CD14-positive monocyte (primary cell): ENCODE measurements around the gene NFATC2. TPM values are rescaled to one million over a fixed set of nuclear protein-coding genes. Genes with fewer than 3 reads are reported as not detected.

Experiments
- DNase-seq, 3 donors: peaks; one replicate each; pipeline ENCODE4 v3.0.0-alpha.2; 2011 to 2022
- H2AFZ ChIP-seq: 2 replicates; pipeline ENCODE4 v1.6.0; 2012; ENCODE audit warnings: mild to moderate bottlenecking, low read depth, low read length, inconsistent platforms; ENCODE audit not compliant: insufficient read depth, poor library complexity, severe bottlenecking
- H3K27ac ChIP-seq, 2 donors: 1 replicate in 1 of 2; 2 replicates in 1 of 2; pipeline ENCODE4 v1.5.1; 2012 to 2013; ENCODE audit warnings: low read length in 2 of 2, control low read depth in 1 of 2, inconsistent platforms in 1 of 2, low read depth in 1 of 2, mild to moderate bottlenecking in 1 of 2
- H3K27me3 ChIP-seq, 2 donors: one replicate each; pipeline versions ENCODE4 v1.6.0 to v1.6.1; 2011 to 2013; ENCODE audit warnings: low read length in 2 of 2; ENCODE audit not compliant: control insufficient read depth in 2 of 2, insufficient read depth in 2 of 2
- H3K36me3 ChIP-seq, 2 donors: replicated peaks in 1 of 2; 1 replicate in 1 of 2; 2 replicates in 1 of 2; pipeline versions ENCODE4 v1.5.1 to v1.6.1; 2012 to 2013; ENCODE audit warnings: low read length in 2 of 2, control low read depth in 1 of 2, inconsistent platforms in 1 of 2, mild to moderate bottlenecking in 1 of 2; ENCODE audit not compliant: insufficient read depth in 2 of 2, control insufficient read depth in 1 of 2
- H3K4me1 ChIP-seq, 2 donors: 1 replicate in 1 of 2; 2 replicates in 1 of 2; pipeline versions ENCODE4 v1.5.1 to v1.6.1; 2012 to 2013; ENCODE audit warnings: low read length in 2 of 2, control low read depth in 1 of 2, inconsistent platforms in 1 of 2, mild to moderate bottlenecking in 1 of 2, moderate library complexity in 1 of 2; ENCODE audit not compliant: insufficient read depth in 2 of 2, control insufficient read depth in 1 of 2
- H3K4me2 ChIP-seq: replicated peaks from 2 replicates; pipeline ENCODE3; 2012; ENCODE audit warnings: low read length, moderate library complexity, mild to moderate bottlenecking; ENCODE audit not compliant: poor library complexity, severe bottlenecking; ENCODE audit errors: extremely low read depth
- H3K4me3 ChIP-seq, 3 experiments: fragments of 200-600 bp in 1 of 3; sonication (generic) in 1 of 3; replicated peaks in 1 of 3; 1 replicate in 2 of 3; 2 replicates in 1 of 3; pipeline ENCODE4 v1.5.1; 2011 to 2013; ENCODE audit warnings: low read length in 3 of 3, mild to moderate bottlenecking in 3 of 3, control low read depth in 2 of 3, low read depth in 2 of 3, inconsistent platforms in 1 of 3, moderate library complexity in 1 of 3
- H3K79me2 ChIP-seq: 2 replicates; pipeline ENCODE4 v1.6.0; 2012; ENCODE audit warnings: mild to moderate bottlenecking, control low read depth, inconsistent platforms, low read length, moderate library complexity; ENCODE audit not compliant: insufficient read depth
- H3K9ac ChIP-seq: 2 replicates; pipeline ENCODE4 v1.6.0; 2017; ENCODE audit warnings: low read length, mild to moderate bottlenecking; ENCODE audit not compliant: insufficient read depth, poor library complexity, severe bottlenecking
- H3K9me3 ChIP-seq, 2 donors: replicated peaks in 1 of 2; 1 replicate in 1 of 2; 2 replicates in 1 of 2; pipeline versions ENCODE4 v1.5.1 to v1.6.1; 2012 to 2013; ENCODE audit warnings: low read length in 2 of 2, control low read depth in 1 of 2; ENCODE audit not compliant: control insufficient read depth in 1 of 2, insufficient read depth in 1 of 2
- H4K20me1 ChIP-seq: 2 replicates; pipeline ENCODE4 v1.6.0; 2012; ENCODE audit warnings: mild to moderate bottlenecking, low read length, control low read depth, moderate library complexity; ENCODE audit not compliant: insufficient read depth
- H3K27ac Mint-ChIP-seq, 7 donors: one replicate each; pipeline ENCODE4 v1.8.0; 2020; ENCODE audit warnings: mild to moderate bottlenecking in 7 of 7, mixed read lengths in 7 of 7, moderate library complexity in 6 of 7, inconsistent platforms in 2 of 7
- H3K27me3 Mint-ChIP-seq, 3 donors: one replicate each; pipeline ENCODE4 v1.8.0; 2021 to 2022; ENCODE audit warnings: low read depth in 3 of 3, mild to moderate bottlenecking in 3 of 3, mixed read lengths in 3 of 3, moderate library complexity in 3 of 3, inconsistent platforms in 1 of 3
- H3K36me3 Mint-ChIP-seq, 2 donors: one replicate each; pipeline ENCODE4 v1.8.0; 2020; ENCODE audit warnings: mixed read lengths in 2 of 2, inconsistent platforms in 1 of 2, mild to moderate bottlenecking in 1 of 2
- H3K4me1 Mint-ChIP-seq: one replicate; pipeline ENCODE4 v1.8.0; 2020; ENCODE audit warnings: mild to moderate bottlenecking, mixed read lengths
- H3K4me3 Mint-ChIP-seq, 2 donors: one replicate each; pipeline ENCODE4 v1.8.0; 2020; ENCODE audit warnings: mild to moderate bottlenecking in 2 of 2, mixed read lengths in 2 of 2, moderate library complexity in 1 of 2
- H3K9me3 Mint-ChIP-seq, 7 donors: one replicate each; pipeline ENCODE4 v1.8.0; 2020 to 2022; ENCODE audit warnings: mixed read lengths in 7 of 7, mild to moderate bottlenecking in 6 of 7, moderate library complexity in 6 of 7, inconsistent platforms in 2 of 7
- CTCF ChIP-seq: fragments of 200-600 bp; IDR thresholded peaks from one replicate; pipeline ENCODE4 v1.8.0; 2022; ENCODE audit warnings: antibody characterized with exemption, mild to moderate bottlenecking
- WGBS: methylation state at CpG from one replicate; pipeline ENCODE4 v1.1.5; 2013; ENCODE audit warnings: missing lambda C conversion rate; ENCODE audit not compliant: insufficient coverage; 5-methylcytosine and 5-hydroxymethylcytosine counted together
- intact Hi-C, 2 donors: fragments of 100-400 bp; cut with micrococcal nuclease; formaldehyde crosslinking; loops; one replicate each; pipeline versions ENCODE4 v1.15.0 to v1.15.1; 2023
- polyA plus RNA-seq, 3 donors: library from polyadenylated mRNA; depleted of rRNA in 1 of 3; unstranded in 2 of 3; stranded (reverse) in 1 of 3; fragments of 300-500 nt in 2 of 3; fragments of >200 nt in 1 of 3; fragmentation: Illumina TruSeq in 2 of 3; gene quantifications; 1 replicate in 2 of 3; 2 replicates in 1 of 3; pipeline ENCODE4 v1.2.3, GENCODE V29; 2012 to 2021

The NFATC2 gene
- polyA plus RNA-seq, 3 donors: 0.03 to 0.18 (median 0.11) TPM

- no peak overlapping the region for H3K4me2 ChIP-seq
- H2AFZ ChIP-seq: no peak overlapping the region
- 88% methylated on average over 2 of the region's 5 CpGs for WGBS
- Mint-ChIP-seq H3K9me3 (peaks cover 2 to 10% (median 3%) of the 10 kb centered on the region in 7 donors), H3K4me1 (peaks cover 6% of the 10 kb centered on the region), H3K36me3 (no peaks in the 10 kb centered on the region), H3K27ac (no peak overlapping the region), H3K4me3 (no peak overlapping the region), H3K27me3 (peaks cover 29 to 34% (median 34%) of the 10 kb centered on the region in 3 donors)
- no peak overlapping the region for H3K9ac ChIP-seq
- no peak for DNase-seq
- peaks cover 12 to 33% of the 10 kb centered on the region in 2 donors for H3K27me3 ChIP-seq
- TF ChIP-seq CTCF: no peak
- no peaks in the 10 kb centered on the region for H3K79me2 ChIP-seq
- H3K4me3 ChIP-seq: no peak overlapping the region
- H3K27ac ChIP-seq: no peak overlapping the region
- H3K36me3 ChIP-seq: no peaks in the 10 kb centered on the region
- peaks cover 0 to 4% of the 10 kb centered on the region in 2 donors for H3K4me1 ChIP-seq
- intact Hi-C loops: no loop called here
- H4K20me1 ChIP-seq: no peaks in the 10 kb centered on the region
- H3K9me3 ChIP-seq: no peaks in the 10 kb centered on the region
Measured at GRCh38 chr20:51567622-51568021, 25.1 kb upstream of the NFATC2 start.

GRCh38 chr20:51566594-51566993 lies 24.1 kb upstream of the NFATC2 start:
- intact Hi-C loops: no loop called here
- no peaks in the 10 kb centered on the region for H3K79me2 ChIP-seq
- H2AFZ ChIP-seq: no peak overlapping the region
- H3K9ac ChIP-seq: no peak overlapping the region
- H3K4me1 ChIP-seq: peaks cover 4% of the 10 kb centered on the region in 2 donors
- Mint-ChIP-seq H3K27ac (no peak overlapping the region), H3K4me3 (no peak overlapping the region), H3K36me3 (no peaks in the 10 kb centered on the region), H3K27me3 (peaks cover 39 to 43% (median 42%) of the 10 kb centered on the region in 3 donors), H3K4me1 (peaks cover 8% of the 10 kb centered on the region), H3K9me3 (peaks cover 0 to 8% (median 2%) of the 10 kb centered on the region in 7 donors)
- TF ChIP-seq CTCF: no peak
- no peaks in the 10 kb centered on the region for H3K36me3 ChIP-seq
- H4K20me1 ChIP-seq: no peaks in the 10 kb centered on the region
- 100% methylated on average over 1 of the region's 4 CpGs for WGBS
- H3K27ac ChIP-seq: no peak overlapping the region
- H3K27me3 ChIP-seq: peaks cover 22 to 43% of the 10 kb centered on the region in 2 donors
- H3K9me3 ChIP-seq: no peaks in the 10 kb centered on the region
- no peak overlapping the region for H3K4me2 ChIP-seq
- no peak overlapping the region for H3K4me3 ChIP-seq
- DNase-seq: no peak
